CD14-positive monocyte (primary cell): Measurements from ENCODE around the gene MSL2. TPM values are rescaled to one million over a fixed set of nuclear protein-coding genes. Genes with fewer than 3 reads are reported as not detected.

Experiments
- DNase-seq, 3 donors: peaks; one replicate each; pipeline ENCODE4 v3.0.0-alpha.2; 2011 to 2022
- H2AFZ ChIP-seq: 2 replicates; pipeline ENCODE4 v1.6.0; 2012; ENCODE audit warnings: mild to moderate bottlenecking, low read depth, low read length, inconsistent platforms; ENCODE audit not compliant: insufficient read depth, poor library complexity, severe bottlenecking
- H3K27ac ChIP-seq, 2 donors: 1 replicate in 1 of 2; 2 replicates in 1 of 2; pipeline ENCODE4 v1.5.1; 2012 to 2013; ENCODE audit warnings: low read length in 2 of 2, control low read depth in 1 of 2, inconsistent platforms in 1 of 2, low read depth in 1 of 2, mild to moderate bottlenecking in 1 of 2
- H3K27me3 ChIP-seq, 2 donors: one replicate each; pipeline versions ENCODE4 v1.6.0 to v1.6.1; 2011 to 2013; ENCODE audit warnings: low read length in 2 of 2; ENCODE audit not compliant: control insufficient read depth in 2 of 2, insufficient read depth in 2 of 2
- H3K36me3 ChIP-seq, 2 donors: replicated peaks in 1 of 2; 1 replicate in 1 of 2; 2 replicates in 1 of 2; pipeline versions ENCODE4 v1.5.1 to v1.6.1; 2012 to 2013; ENCODE audit warnings: low read length in 2 of 2, control low read depth in 1 of 2, inconsistent platforms in 1 of 2, mild to moderate bottlenecking in 1 of 2; ENCODE audit not compliant: insufficient read depth in 2 of 2, control insufficient read depth in 1 of 2
- H3K4me1 ChIP-seq, 2 donors: 1 replicate in 1 of 2; 2 replicates in 1 of 2; pipeline versions ENCODE4 v1.5.1 to v1.6.1; 2012 to 2013; ENCODE audit warnings: low read length in 2 of 2, control low read depth in 1 of 2, inconsistent platforms in 1 of 2, mild to moderate bottlenecking in 1 of 2, moderate library complexity in 1 of 2; ENCODE audit not compliant: insufficient read depth in 2 of 2, control insufficient read depth in 1 of 2
- H3K4me2 ChIP-seq: replicated peaks from 2 replicates; pipeline ENCODE3; 2012; ENCODE audit warnings: low read length, moderate library complexity, mild to moderate bottlenecking; ENCODE audit not compliant: poor library complexity, severe bottlenecking; ENCODE audit errors: extremely low read depth
- H3K4me3 ChIP-seq, 3 experiments: fragments of 200-600 bp in 1 of 3; sonication (generic) in 1 of 3; replicated peaks in 1 of 3; 1 replicate in 2 of 3; 2 replicates in 1 of 3; pipeline ENCODE4 v1.5.1; 2011 to 2013; ENCODE audit warnings: low read length in 3 of 3, mild to moderate bottlenecking in 3 of 3, control low read depth in 2 of 3, low read depth in 2 of 3, inconsistent platforms in 1 of 3, moderate library complexity in 1 of 3
- H3K79me2 ChIP-seq: 2 replicates; pipeline ENCODE4 v1.6.0; 2012; ENCODE audit warnings: mild to moderate bottlenecking, control low read depth, inconsistent platforms, low read length, moderate library complexity; ENCODE audit not compliant: insufficient read depth
- H3K9ac ChIP-seq: 2 replicates; pipeline ENCODE4 v1.6.0; 2017; ENCODE audit warnings: low read length, mild to moderate bottlenecking; ENCODE audit not compliant: insufficient read depth, poor library complexity, severe bottlenecking
- H3K9me3 ChIP-seq, 2 donors: replicated peaks in 1 of 2; 1 replicate in 1 of 2; 2 replicates in 1 of 2; pipeline versions ENCODE4 v1.5.1 to v1.6.1; 2012 to 2013; ENCODE audit warnings: low read length in 2 of 2, control low read depth in 1 of 2; ENCODE audit not compliant: control insufficient read depth in 1 of 2, insufficient read depth in 1 of 2
- H4K20me1 ChIP-seq: 2 replicates; pipeline ENCODE4 v1.6.0; 2012; ENCODE audit warnings: mild to moderate bottlenecking, low read length, control low read depth, moderate library complexity; ENCODE audit not compliant: insufficient read depth
- H3K27ac Mint-ChIP-seq, 7 donors: one replicate each; pipeline ENCODE4 v1.8.0; 2020; ENCODE audit warnings: mild to moderate bottlenecking in 7 of 7, mixed read lengths in 7 of 7, moderate library complexity in 6 of 7, inconsistent platforms in 2 of 7
- H3K27me3 Mint-ChIP-seq, 3 donors: one replicate each; pipeline ENCODE4 v1.8.0; 2021 to 2022; ENCODE audit warnings: low read depth in 3 of 3, mild to moderate bottlenecking in 3 of 3, mixed read lengths in 3 of 3, moderate library complexity in 3 of 3, inconsistent platforms in 1 of 3
- H3K36me3 Mint-ChIP-seq, 2 donors: one replicate each; pipeline ENCODE4 v1.8.0; 2020; ENCODE audit warnings: mixed read lengths in 2 of 2, inconsistent platforms in 1 of 2, mild to moderate bottlenecking in 1 of 2
- H3K4me1 Mint-ChIP-seq: one replicate; pipeline ENCODE4 v1.8.0; 2020; ENCODE audit warnings: mild to moderate bottlenecking, mixed read lengths
- H3K4me3 Mint-ChIP-seq, 2 donors: one replicate each; pipeline ENCODE4 v1.8.0; 2020; ENCODE audit warnings: mild to moderate bottlenecking in 2 of 2, mixed read lengths in 2 of 2, moderate library complexity in 1 of 2
- H3K9me3 Mint-ChIP-seq, 7 donors: one replicate each; pipeline ENCODE4 v1.8.0; 2020 to 2022; ENCODE audit warnings: mixed read lengths in 7 of 7, mild to moderate bottlenecking in 6 of 7, moderate library complexity in 6 of 7, inconsistent platforms in 2 of 7
- CTCF ChIP-seq: fragments of 200-600 bp; IDR thresholded peaks from one replicate; pipeline ENCODE4 v1.8.0; 2022; ENCODE audit warnings: antibody characterized with exemption, mild to moderate bottlenecking
- WGBS: methylation state at CpG from one replicate; pipeline ENCODE4 v1.1.5; 2013; ENCODE audit warnings: missing lambda C conversion rate; ENCODE audit not compliant: insufficient coverage; 5-methylcytosine and 5-hydroxymethylcytosine counted together
- intact Hi-C, 2 donors: fragments of 100-400 bp; cut with micrococcal nuclease; formaldehyde crosslinking; loops; one replicate each; pipeline versions ENCODE4 v1.15.0 to v1.15.1; 2023
- polyA plus RNA-seq, 3 donors: library from polyadenylated mRNA; depleted of rRNA in 1 of 3; unstranded in 2 of 3; stranded (reverse) in 1 of 3; fragments of 300-500 nt in 2 of 3; fragments of >200 nt in 1 of 3; fragmentation: Illumina TruSeq in 2 of 3; gene quantifications; 1 replicate in 2 of 3; 2 replicates in 1 of 3; pipeline ENCODE4 v1.2.3, GENCODE V29; 2012 to 2021

The MSL2 gene
- polyA plus RNA-seq, 3 donors, result 13.3 to 25.5 (median 15.9) TPM

GRCh38 chr3:136110481-136110880, 85.7 kb downstream of the MSL2 start:
- Histone ChIP-seq H3K27ac (no peak overlapping the region), H3K4me2 (no peak overlapping the region), H3K27me3 (no peaks in the 10 kb centered on the region), H2AFZ (no peak overlapping the region), H3K79me2 (no peaks in the 10 kb centered on the region), H3K9me3 (no peaks in the 10 kb centered on the region), H3K36me3 (no peaks in the 10 kb centered on the region), H3K4me1 (no peaks in the 10 kb centered on the region), H3K4me3 (no peak overlapping the region), H3K9ac (no peak overlapping the region), H4K20me1 (no peaks in the 10 kb centered on the region)
- Mint-ChIP-seq H3K27me3 (no peaks in the 10 kb centered on the region), H3K4me3 (no peak overlapping the region), H3K4me1 (no peaks in the 10 kb centered on the region), H3K27ac (no peak overlapping the region), H3K36me3 (no peaks in the 10 kb centered on the region), H3K9me3 (peaks cover 0 to 13% (median 3%) of the 10 kb centered on the region in 7 donors)
- TF ChIP-seq CTCF, result no peak
- intact Hi-C loops, result no loop called here
- no CpG with 5 or more reads among the region's 2 CpGs for WGBS
- DNase-seq, result no peak

GRCh38 chr3:136109499-136109898, 86.6 kb downstream of the MSL2 start:
- H3K36me3 ChIP-seq, result no peaks in the 10 kb centered on the region
- H3K27me3 Mint-ChIP-seq, result peaks cover 0 to 2% (median 0%) of the 10 kb centered on the region in 3 donors
- H3K4me1 Mint-ChIP-seq, result peaks cover 2% of the 10 kb centered on the region
- DNase-seq, result no peak
- H3K27ac Mint-ChIP-seq, result no peak overlapping the region
- no peaks in the 10 kb centered on the region for H3K36me3 Mint-ChIP-seq
- no peak overlapping the region for H3K4me2 ChIP-seq
- H3K9me3 Mint-ChIP-seq, result peaks cover 0 to 8% (median 0%) of the 10 kb centered on the region in 7 donors
- no peaks in the 10 kb centered on the region for H3K79me2 ChIP-seq
- no peak overlapping the region for H3K27ac ChIP-seq
- H2AFZ ChIP-seq, result no peak overlapping the region
- no peak overlapping the region for H3K4me3 ChIP-seq
- intact Hi-C loops, result no loop called here
- no peaks in the 10 kb centered on the region for H4K20me1 ChIP-seq
- no peaks in the 10 kb centered on the region for H3K9me3 ChIP-seq
- no peak overlapping the region for H3K4me3 Mint-ChIP-seq
- no peaks in the 10 kb centered on the region for H3K4me1 ChIP-seq
- TF ChIP-seq CTCF, result no peak
- no peaks in the 10 kb centered on the region for H3K27me3 ChIP-seq
- no peak overlapping the region for H3K9ac ChIP-seq
- no CpG with 5 or more reads among the region's 1 CpG for WGBS
